HCT116 (cell line): ENCODE results near the gene TPPP3. TPM values are rescaled to one million over a fixed set of nuclear protein-coding genes. Genes with fewer than 3 reads are reported as not detected.
"Not testable (repeated sequence)": the region's sequence is repeated elsewhere in the genome, so short reads cannot be mapped to it uniquely, and the experiment has no call there.

Source experiments
- ATAC-seq: fragments of 200-7000 bp; cut with Tn5 transposase; 2 replicates; pipeline ENCODE4 v1.9.1; 2020; ENCODE audit warnings: mild to moderate bottlenecking, moderate library complexity
- BruUV-seq: library from RNA; stranded (reverse); fragments of 400-500 nt; replicated peaks from 2 replicates; lab custom pipeline; 2021; lab: Mats Ljungman, UMichigan
- CTCF ChIA-PET: fragments of 300-600 bp; sonication (Branson Sonifier 250); formaldehyde crosslinking; loops from one replicate; lab custom pipeline; 2021; ENCODE audit warnings: antibody characterized with exemption; lab: Charles Lee
- POLR2A ChIA-PET: fragments of 300-600, 350-600 bp; sonication (Branson Sonifier 250); formaldehyde crosslinking; loops from one replicate; lab custom pipeline; 2021; ENCODE audit warnings: antibody characterized with exemption; lab: Charles Lee
- RAD21 ChIA-PET, 2 experiments: fragments of 300-600 bp; sonication (Branson Sonifier 250); formaldehyde crosslinking; loops; one replicate each; lab custom pipeline; 2023; ENCODE audit warnings: low total read pairs in 2 of 2; ENCODE audit not compliant: uncharacterized antibody in 2 of 2, unreplicated experiment in 2 of 2, low non-redundant PET in 1 of 2; lab: Charles Lee
- DNase-seq: peaks from one replicate; pipeline ENCODE4 v3.0.0-alpha.2; 2010; ENCODE audit warnings: low read depth, low spot score
- H2AFZ ChIP-seq: fragments of 200-600 bp; shearing (Covaris generic), sonication (generic); 2 replicates; pipeline ENCODE4 v1.6.1; 2017; ENCODE audit warnings: low read depth, mixed run types, mixed read lengths, antibody characterized with exemption, low read length; ENCODE audit not compliant: poor library complexity, severe bottlenecking
- H3K27ac ChIP-seq: 2 replicates; pipeline ENCODE4 v1.5.1; 2012; ENCODE audit warnings: low read depth, low read length
- H3K27me3 ChIP-seq: fragments of 200-600 bp; sonication (generic); 2 replicates; pipeline ENCODE4 v1.6.1; 2016; ENCODE audit warnings: mixed run types, low read length, mixed read lengths; ENCODE audit not compliant: insufficient read depth
- H3K36me3 ChIP-seq, 2 experiments: fragments of 200-500 bp in 1 of 2; fragments of 200-600 bp in 1 of 2; sonication (Bioruptor generic) in 1 of 2; sonication (generic) in 1 of 2; 2 replicates each; pipeline versions ENCODE4 v1.5.1 to v1.6.1; 2014 to 2016; ENCODE audit warnings: low read length in 2 of 2, inconsistent platforms in 1 of 2, mixed read lengths in 1 of 2, mixed run types in 1 of 2; ENCODE audit not compliant: insufficient read depth in 2 of 2, control insufficient read depth in 1 of 2
- H3K4me1 ChIP-seq, 2 experiments: fragments of 200-600 bp in 1 of 2; sonication (generic) in 1 of 2; 2 replicates each; pipeline versions ENCODE4 v1.5.1 to v1.6.1; 2012 to 2017; ENCODE audit warnings: low read length in 2 of 2, inconsistent platforms in 1 of 2, mild to moderate bottlenecking in 1 of 2, mixed read lengths in 1 of 2, mixed run types in 1 of 2, moderate library complexity in 1 of 2; ENCODE audit not compliant: insufficient read depth in 2 of 2, control insufficient read depth in 1 of 2
- H3K4me2 ChIP-seq: fragments of 200-600 bp; sonication (generic); 2 replicates; pipeline ENCODE4 v1.6.1; 2017; ENCODE audit warnings: mixed run types, low read length, mixed read lengths
- H3K4me3 ChIP-seq, 2 experiments: fragments of 200-600 bp in 1 of 2; sonication (generic) in 1 of 2; replicated peaks in 1 of 2; 2 replicates each; pipeline ENCODE4 v1.5.1; 2011 to 2016; ENCODE audit warnings: low read length in 2 of 2, control low read depth in 1 of 2, low read depth in 1 of 2, mild to moderate bottlenecking in 1 of 2, mixed read lengths in 1 of 2, mixed run types in 1 of 2
- H3K79me2 ChIP-seq: fragments of 200-600 bp; sonication (generic); 2 replicates; pipeline ENCODE4 v1.6.1; 2017; ENCODE audit warnings: mild to moderate bottlenecking, mixed run types, low read length, moderate library complexity, mixed read lengths; ENCODE audit not compliant: insufficient read depth
- H3K9ac ChIP-seq: fragments of 200-600 bp; sonication (generic); 2 replicates; pipeline ENCODE4 v1.6.1; 2016; ENCODE audit warnings: low read length, mixed read lengths
- H3K9me2 ChIP-seq: fragments of 200-600 bp; sonication (generic), shearing (Covaris generic); 2 replicates; pipeline ENCODE4 v1.6.1; 2017; ENCODE audit warnings: mixed run types, mild to moderate bottlenecking, moderate library complexity; ENCODE audit not compliant: insufficient read depth
- H3K9me3 ChIP-seq, 2 experiments: fragments of 200-500 bp in 1 of 2; fragments of 200-600 bp in 1 of 2; sonication (Bioruptor generic) in 1 of 2; sonication (generic) in 1 of 2; 2 replicates each; pipeline ENCODE4 v1.6.1; 2014 to 2017; ENCODE audit warnings: low read length in 2 of 2, mixed read lengths in 2 of 2, inconsistent platforms in 1 of 2, low read depth in 1 of 2, mild to moderate bottlenecking in 1 of 2, mixed run types in 1 of 2, moderate library complexity in 1 of 2; ENCODE audit not compliant: control insufficient read depth in 1 of 2, insufficient read depth in 1 of 2
- H4K20me1 ChIP-seq: fragments of 200-600 bp; sonication (generic), shearing (Covaris generic); 2 replicates; pipeline ENCODE4 v1.6.1; 2017; ENCODE audit warnings: mixed run types, mild to moderate bottlenecking, moderate library complexity; ENCODE audit not compliant: insufficient read depth
- ATF3 ChIP-seq: IDR thresholded peaks from 2 replicates; pipeline ENCODE4 v1.6.1; 2012
- CBX3 ChIP-seq: IDR thresholded peaks from 2 replicates; pipeline ENCODE4 v1.6.1; 2012; ENCODE audit warnings: low read depth
- CEBPB ChIP-seq: IDR thresholded peaks from 2 replicates; pipeline ENCODE4 v1.6.1; 2012; ENCODE audit warnings: low read depth
- EZH2 ChIP-seq: fragments of 200-600 bp; sonication (generic); IDR thresholded peaks from 2 replicates; pipeline ENCODE4 v1.6.1; 2017; ENCODE audit warnings: antibody characterized with exemption, mixed run types
- JUND ChIP-seq: IDR thresholded peaks from 2 replicates; pipeline ENCODE4 v1.6.1; 2012
- MAX ChIP-seq: IDR thresholded peaks from 2 replicates; pipeline ENCODE4 v1.6.1; 2012
- POLR2A ChIP-seq: IDR thresholded peaks from 2 replicates; pipeline ENCODE4 v1.7.0; 2011; ENCODE audit warnings: borderline replicate concordance; ENCODE audit not compliant: insufficient read depth, insufficient read length; ENCODE audit errors: extremely low read depth
- REST ChIP-seq: IDR thresholded peaks from 2 replicates; pipeline ENCODE4 v1.6.1; 2012; ENCODE audit warnings: low read depth
- SP1 ChIP-seq: IDR thresholded peaks from 2 replicates; pipeline ENCODE4 v1.6.1; 2012; ENCODE audit warnings: low read depth
- YY1 ChIP-seq: IDR thresholded peaks from 2 replicates; pipeline ENCODE4 v1.6.1; 2011; ENCODE audit warnings: low read length, low read depth, moderate library complexity, mild to moderate bottlenecking; ENCODE audit not compliant: insufficient replicate concordance; ENCODE audit errors: extremely low read depth
- ZBTB33 ChIP-seq: IDR thresholded peaks from 2 replicates; pipeline ENCODE4 v1.6.1; 2011; ENCODE audit warnings: mild to moderate bottlenecking, low read length, moderate library complexity; ENCODE audit not compliant: insufficient replicate concordance; ENCODE audit errors: extremely low read depth
- ZNF274 ChIP-seq: fragments of 200-500 bp; sonication (Bioruptor generic); IDR thresholded peaks from 2 replicates; pipeline ENCODE4 v1.6.1; 2014; ENCODE audit warnings: mild to moderate bottlenecking, low read depth, low read length, inconsistent platforms
- intact Hi-C: fragments of 100-400 bp; cut with micrococcal nuclease; formaldehyde crosslinking; loops from 2 replicates; pipeline ENCODE4 v1.10.0; 2022
- total RNA-seq: library from RNA; stranded (reverse); gene quantifications from one replicate; pipeline ENCODE4 v1.2.1, GENCODE V29; 2021; ENCODE audit not compliant: unreplicated experiment

The TPPP3 gene
- total RNA-seq, 1 experiment from 2014 or later = 1.2 TPM

GRCh38 chr16:67356396-67356795 lies 36.9 kb downstream of the TPPP3 start:
- H3K4me3 ChIP-seq = no peak overlapping the region
- no peaks in the 10 kb centered on the region for H3K79me2 ChIP-seq
- TF ChIP-seq SP1 (no peak), ZNF274 (no peak), CEBPB (no peak), REST (no peak), JUND (no peak), MAX (no peak), YY1 (no peak), EZH2 (no peak), ZBTB33 (no peak), CBX3 (no peak), ATF3 (no peak), POLR2A (no peak)
- DNase-seq (no peak), ATAC-seq (no peak)
- no peak overlapping the region for H3K4me2 ChIP-seq
- H2AFZ ChIP-seq = no peak overlapping the region
- H3K9me3 ChIP-seq = no peaks in the 10 kb centered on the region
- no peaks in the 10 kb centered on the region for H3K36me3 ChIP-seq
- no peak overlapping the region for H3K27ac ChIP-seq
- H3K9me2 ChIP-seq = no peaks in the 10 kb centered on the region
- ChIA-PET CTCF (no interaction called here), POLR2A (no interaction called here), RAD21 (no interaction called here)
- no peaks in the 10 kb centered on the region for H4K20me1 ChIP-seq
- no peak overlapping the region for H3K9ac ChIP-seq
- H3K27me3 ChIP-seq = no peaks in the 10 kb centered on the region
- intact Hi-C loops = no loop called here
- H3K4me1 ChIP-seq = no peaks in the 10 kb centered on the region
- no TSS peak for BruUV-seq

- BruUV-seq, RAD21 ChIA-PET, H3K27ac ChIP-seq, H3K36me3 ChIP-seq, POLR2A ChIA-PET, H3K9me2 ChIP-seq, DNase-seq, H3K79me2 ChIP-seq, H4K20me1 ChIP-seq, ATAC-seq, H3K4me2 ChIP-seq, H3K4me3 ChIP-seq, intact Hi-C loops, H2AFZ ChIP-seq, H3K4me1 ChIP-seq, H3K9me3 ChIP-seq, H3K9ac ChIP-seq, H3K27me3 ChIP-seq: not testable (repeated sequence)
- CTCF ChIA-PET = interaction anchor here (0.9 kb wide), 1 partner anchor 197 kb away, joined by 3 read pairs; no protein-coding TSS in a partner anchor
Measured at GRCh38 chr16:67352463-67352862, 40.8 kb downstream of the TPPP3 start.
